Heart left ventricle (tissue), 13 donors: ENCODE results near the gene EDEM1.

Source experiments
- POLR2A ChIP-seq, 2 donors: fragments of 450-650 bp; IDR thresholded peaks; one replicate each; pipeline ENCODE4 v1.6.1; 2017; ENCODE audit warnings: antibody characterized with exemption in 2 of 2, mild to moderate bottlenecking in 2 of 2, moderate library complexity in 2 of 2
- TF ChIP-seq, protein P1 (sequence below), 12 donors: fragments of 200-600 bp; sonication (generic) in 4 of 12; IDR thresholded peaks; one replicate each; pipeline versions ENCODE4 v1.5.0 to v1.8.0; 2018 to 2022; ENCODE audit warnings: antibody characterized with exemption in 12 of 12, mild to moderate bottlenecking in 5 of 12
- donor health status: ischemic (EF 13 %, LVEDD 7.1; RV severe dilation, severe dysfunction).
- donor health status: DM: no; HTN: yes; CAD: no.
- donor health status: DM: no; HTN: no; CAD: no.
- donor health status: ischemic (EF 25% LVEDD 6.9; RV normal size, moderate dysfunction).
- donor health status: ischemic (EF 25% LVEDD 5.7; RV mildly dilated, moderate dysfunction).
- donor health status: ischemic (EF 35%, LVEDD 5.7; RV mildly dilated, moderate dysfunction).
- donor health status: nonischemic (EF 11% LVEDD 7.7; RV severe dilation, severe dysfunction).
- donor health status: DM: yes; HTN: yes; CAD: no.
- donor health status: PGD.
- donor health status: ischemic (EF 29% LVEDD 5.4; RV normal size, mild dysfunction).
- donor health status: nonischemic (EF 23%, LVEDD 6.1; RV moderate dilation, normal function).

DNA sequence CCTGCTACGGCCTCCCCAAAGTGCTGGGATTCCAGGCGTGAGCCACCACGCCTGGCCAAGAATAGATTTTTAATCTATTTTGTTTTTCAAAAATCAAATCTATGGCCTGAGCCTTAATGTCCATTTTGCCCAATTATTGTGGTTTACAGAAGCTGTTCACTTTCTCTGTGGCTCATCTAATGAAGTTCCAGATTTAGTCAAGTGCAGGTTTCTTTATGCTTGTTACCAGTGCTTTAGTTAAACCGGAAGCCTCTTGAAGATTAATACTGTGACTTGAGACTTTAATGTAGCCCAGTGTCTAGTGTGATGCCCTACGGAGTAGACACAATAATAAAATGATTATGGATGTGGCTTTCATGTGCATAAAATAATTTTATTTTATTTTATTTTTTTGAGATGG lies 16.5 kb upstream of the EDEM1 start:
- TF ChIP-seq, protein P1, sequence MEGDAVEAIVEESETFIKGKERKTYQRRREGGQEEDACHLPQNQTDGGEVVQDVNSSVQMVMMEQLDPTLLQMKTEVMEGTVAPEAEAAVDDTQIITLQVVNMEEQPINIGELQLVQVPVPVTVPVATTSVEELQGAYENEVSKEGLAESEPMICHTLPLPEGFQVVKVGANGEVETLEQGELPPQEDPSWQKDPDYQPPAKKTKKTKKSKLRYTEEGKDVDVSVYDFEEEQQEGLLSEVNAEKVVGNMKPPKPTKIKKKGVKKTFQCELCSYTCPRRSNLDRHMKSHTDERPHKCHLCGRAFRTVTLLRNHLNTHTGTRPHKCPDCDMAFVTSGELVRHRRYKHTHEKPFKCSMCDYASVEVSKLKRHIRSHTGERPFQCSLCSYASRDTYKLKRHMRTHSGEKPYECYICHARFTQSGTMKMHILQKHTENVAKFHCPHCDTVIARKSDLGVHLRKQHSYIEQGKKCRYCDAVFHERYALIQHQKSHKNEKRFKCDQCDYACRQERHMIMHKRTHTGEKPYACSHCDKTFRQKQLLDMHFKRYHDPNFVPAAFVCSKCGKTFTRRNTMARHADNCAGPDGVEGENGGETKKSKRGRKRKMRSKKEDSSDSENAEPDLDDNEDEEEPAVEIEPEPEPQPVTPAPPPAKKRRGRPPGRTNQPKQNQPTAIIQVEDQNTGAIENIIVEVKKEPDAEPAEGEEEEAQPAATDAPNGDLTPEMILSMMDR (IDR thresholded peaks at IDR 0.05) = no peak
- TF ChIP-seq POLR2A (IDR thresholded peaks at IDR 0.05) = no peak
